Measurements from ENCODE around the gene SPPL2B. TPM values are rescaled to one million over a fixed set of nuclear protein-coding genes. Genes with fewer than 3 reads are reported as not detected.
A peak's percentile ranks its signal among the peaks of the same experiment; 100 is the strongest.
"Not testable (repeated sequence)": the region's sequence is repeated elsewhere in the genome, so short reads cannot be mapped to it uniquely, and the experiment has no call there.

The SPPL2B gene, protein sequence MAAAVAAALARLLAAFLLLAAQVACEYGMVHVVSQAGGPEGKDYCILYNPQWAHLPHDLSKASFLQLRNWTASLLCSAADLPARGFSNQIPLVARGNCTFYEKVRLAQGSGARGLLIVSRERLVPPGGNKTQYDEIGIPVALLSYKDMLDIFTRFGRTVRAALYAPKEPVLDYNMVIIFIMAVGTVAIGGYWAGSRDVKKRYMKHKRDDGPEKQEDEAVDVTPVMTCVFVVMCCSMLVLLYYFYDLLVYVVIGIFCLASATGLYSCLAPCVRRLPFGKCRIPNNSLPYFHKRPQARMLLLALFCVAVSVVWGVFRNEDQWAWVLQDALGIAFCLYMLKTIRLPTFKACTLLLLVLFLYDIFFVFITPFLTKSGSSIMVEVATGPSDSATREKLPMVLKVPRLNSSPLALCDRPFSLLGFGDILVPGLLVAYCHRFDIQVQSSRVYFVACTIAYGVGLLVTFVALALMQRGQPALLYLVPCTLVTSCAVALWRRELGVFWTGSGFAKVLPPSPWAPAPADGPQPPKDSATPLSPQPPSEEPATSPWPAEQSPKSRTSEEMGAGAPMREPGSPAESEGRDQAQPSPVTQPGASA
- total RNA-seq, result 11.0 TPM

DNA sequence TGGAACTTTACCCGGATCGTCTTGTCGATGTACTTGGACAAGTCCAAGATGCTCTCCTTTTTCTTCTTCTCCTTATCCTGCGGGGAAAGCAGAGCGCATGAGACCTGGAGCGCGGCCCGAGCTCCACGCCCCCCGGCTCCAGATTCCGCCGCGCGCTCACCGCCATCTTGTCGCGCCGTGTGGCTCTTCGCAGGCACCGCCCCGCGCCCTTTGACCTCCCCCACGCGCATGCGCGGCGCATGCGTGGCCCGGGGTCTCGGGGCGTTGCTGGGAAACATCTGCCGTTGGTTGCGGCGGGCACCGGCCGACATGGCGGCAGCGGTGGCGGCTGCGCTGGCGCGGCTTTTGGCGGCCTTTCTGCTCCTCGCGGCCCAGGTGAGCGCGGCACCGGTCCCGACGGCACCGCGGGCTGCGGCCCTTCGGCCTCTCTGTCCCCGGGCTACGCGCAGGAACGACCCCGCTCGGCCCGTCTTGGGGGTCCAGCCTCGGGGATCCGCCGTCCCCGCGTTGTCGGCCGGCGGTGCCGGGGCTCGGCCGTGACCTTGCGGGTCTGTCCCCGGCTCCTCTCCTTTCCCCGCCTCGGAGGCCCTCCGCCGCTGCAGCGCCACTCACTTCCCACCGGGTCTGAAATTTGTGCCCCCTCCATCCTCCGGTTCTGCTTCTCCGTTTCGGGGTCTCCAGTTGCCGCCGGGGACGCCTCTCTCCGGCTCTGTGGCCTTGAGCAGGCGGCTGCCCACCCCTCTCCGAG lies at the start of gene SPPL2B, which contains the start of gene LSM7:
Gene SPPL2B (plus strand): TSS at position 284 of the 748 bp plus-strand sequence. CDS start 26 bp downstream, at position 310.
Gene LSM7 (minus strand): TSS at position 186 of the 748 bp plus-strand sequence. CDS start 20 bp downstream, at position 166.
- Histone ChIP-seq H3K9me3 (ENCODE audit: control insufficient read depth in 3 of 3, low read length in 3 of 3) (no peaks in the 10 kb centered on the region), H3K36me3 (ENCODE audit: control insufficient read depth in 3 of 3, insufficient read depth in 3 of 3, low read length in 3 of 3) (peaks cover 7 to 9% (median 8%) of the 10 kb centered on the region in 3 donors), H3K4me1 (ENCODE audit: control insufficient read depth in 3 of 3, insufficient read depth in 3 of 3, low read length in 3 of 3) (peaks cover 49 to 59% (median 51%) of the 10 kb centered on the region in 3 donors), H3K27ac (ENCODE audit: low read depth, low read length) (peak within 1 kb of the TSS; percentile 54), H3K4me3 (ENCODE audit: low read length in 3 of 3) (peak within 1 kb of the TSS; percentile 89 to 94 (median 94)), H3K9ac (ENCODE audit: low read depth in 1 of 3, low read length in 3 of 3) (peak within 1 kb of the TSS; percentile 84 to 93 (median 89)), H3K27me3 (ENCODE audit: control insufficient read depth in 3 of 3, insufficient read depth in 3 of 3, low read length in 3 of 3) (no peaks in the 10 kb centered on the region)

DNA sequence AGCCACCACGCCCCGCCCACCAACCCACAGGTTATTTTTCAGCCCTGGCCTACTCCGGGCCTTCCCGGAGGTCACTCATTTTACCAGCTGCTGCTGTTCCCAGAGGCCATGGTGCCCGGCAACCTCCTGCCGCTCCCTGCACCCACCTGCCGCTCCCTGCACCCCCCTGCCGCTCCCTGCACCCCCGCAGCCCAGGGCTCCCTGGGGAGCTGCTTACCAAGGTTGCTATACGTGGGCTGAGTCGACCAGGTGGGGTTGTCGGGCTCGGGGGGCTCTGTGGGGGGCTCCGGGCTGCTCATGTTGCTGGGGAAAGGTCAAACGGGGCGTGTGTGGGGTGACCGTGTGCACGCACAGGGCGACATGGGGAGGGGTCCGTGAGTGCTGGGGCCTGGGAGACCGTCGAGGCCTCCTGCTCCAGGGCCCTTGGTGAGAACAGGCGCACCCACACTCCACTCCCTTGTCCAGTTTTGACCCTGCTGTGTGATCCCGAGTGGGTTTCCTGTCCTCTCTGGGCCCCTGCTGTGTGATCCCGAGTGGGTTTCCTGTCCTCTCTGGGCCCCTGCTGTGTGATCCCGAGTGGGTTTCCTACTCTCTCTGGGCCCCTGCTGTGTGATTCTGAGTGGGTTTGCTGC lies 47.7 kb upstream of the SPPL2B start:
- peaks cover 0 to 3% (median 0%) of the 10 kb centered on the region in 3 donors for H3K27me3 ChIP-seq (ENCODE audit: control insufficient read depth in 3 of 3, insufficient read depth in 3 of 3, low read length in 3 of 3)
- no peak overlapping the region for H3K27ac ChIP-seq (ENCODE audit: low read depth, low read length)
- H3K4me3 ChIP-seq (ENCODE audit: low read length in 3 of 3), result no peak overlapping the region
- H3K9ac ChIP-seq (ENCODE audit: low read depth in 1 of 3, low read length in 3 of 3), result no peak overlapping the region
- H3K36me3 ChIP-seq (ENCODE audit: control insufficient read depth in 3 of 3, insufficient read depth in 3 of 3, low read length in 3 of 3), result no peaks in the 10 kb centered on the region
- no peaks in the 10 kb centered on the region for H3K9me3 ChIP-seq (ENCODE audit: control insufficient read depth in 3 of 3, low read length in 3 of 3)
- peaks cover 5 to 9% (median 8%) of the 10 kb centered on the region in 3 donors for H3K4me1 ChIP-seq (ENCODE audit: control insufficient read depth in 3 of 3, insufficient read depth in 3 of 3, low read length in 3 of 3)

DNA sequence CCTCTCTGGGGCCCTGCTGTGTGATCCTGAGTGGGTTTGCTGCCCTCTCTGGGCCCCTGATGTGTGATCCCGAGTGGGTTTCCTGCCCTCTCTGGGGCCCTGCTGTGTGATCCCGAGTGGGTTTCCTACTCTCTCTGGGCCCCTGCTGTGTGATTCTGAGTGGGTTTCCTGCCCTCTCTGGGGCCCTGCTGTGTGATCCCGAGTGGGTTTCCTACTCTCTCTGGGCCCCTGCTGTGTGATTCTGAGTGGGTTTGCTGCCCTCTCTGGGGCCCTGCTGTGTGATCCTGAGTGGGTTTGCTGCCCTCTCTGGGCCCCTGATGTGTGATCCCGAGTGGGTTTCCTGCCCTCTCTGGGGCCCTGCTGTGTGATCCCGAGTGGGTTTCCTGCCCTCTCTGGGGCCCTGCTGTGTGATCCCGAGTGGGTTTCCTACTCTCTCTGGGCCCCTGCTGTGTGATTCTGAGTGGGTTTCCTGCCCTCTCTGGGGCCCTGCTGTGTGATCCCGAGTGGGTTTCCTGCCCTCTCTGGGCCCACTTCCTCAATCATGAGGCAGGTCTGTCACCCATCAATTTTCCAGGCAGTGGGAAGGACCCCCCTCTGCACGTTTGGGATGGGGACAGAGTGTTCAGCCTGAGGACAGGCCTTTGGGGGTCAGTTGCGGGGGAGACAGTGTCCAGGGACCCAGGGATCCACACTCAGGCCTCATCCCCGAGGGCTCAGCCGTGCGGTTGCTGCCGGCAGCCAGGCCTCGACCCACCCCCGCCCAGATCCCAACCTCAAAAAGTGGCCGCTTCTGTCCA lies 47.0 kb upstream of the SPPL2B start:
- H3K9me3 ChIP-seq (ENCODE audit: control insufficient read depth in 3 of 3, low read length in 3 of 3); H3K36me3 ChIP-seq (ENCODE audit: control insufficient read depth in 3 of 3, insufficient read depth in 3 of 3, low read length in 3 of 3); H3K27ac ChIP-seq (ENCODE audit: low read depth, low read length); H3K4me1 ChIP-seq (ENCODE audit: control insufficient read depth in 3 of 3, insufficient read depth in 3 of 3, low read length in 3 of 3): not testable (repeated sequence)
- H3K27me3 ChIP-seq (ENCODE audit: control insufficient read depth in 3 of 3, insufficient read depth in 3 of 3, low read length in 3 of 3), result peaks cover 0 to 10% (median 6%) of the 10 kb centered on the region in 3 donors
- H3K4me3 ChIP-seq (ENCODE audit: low read length in 3 of 3), result peak overlapping the region in 2 of 3 donors; percentile 6 to 14
- H3K9ac ChIP-seq (ENCODE audit: low read depth in 1 of 3, low read length in 3 of 3), result peak overlapping the region in 1 of 3 donors; percentile 54

DNA sequence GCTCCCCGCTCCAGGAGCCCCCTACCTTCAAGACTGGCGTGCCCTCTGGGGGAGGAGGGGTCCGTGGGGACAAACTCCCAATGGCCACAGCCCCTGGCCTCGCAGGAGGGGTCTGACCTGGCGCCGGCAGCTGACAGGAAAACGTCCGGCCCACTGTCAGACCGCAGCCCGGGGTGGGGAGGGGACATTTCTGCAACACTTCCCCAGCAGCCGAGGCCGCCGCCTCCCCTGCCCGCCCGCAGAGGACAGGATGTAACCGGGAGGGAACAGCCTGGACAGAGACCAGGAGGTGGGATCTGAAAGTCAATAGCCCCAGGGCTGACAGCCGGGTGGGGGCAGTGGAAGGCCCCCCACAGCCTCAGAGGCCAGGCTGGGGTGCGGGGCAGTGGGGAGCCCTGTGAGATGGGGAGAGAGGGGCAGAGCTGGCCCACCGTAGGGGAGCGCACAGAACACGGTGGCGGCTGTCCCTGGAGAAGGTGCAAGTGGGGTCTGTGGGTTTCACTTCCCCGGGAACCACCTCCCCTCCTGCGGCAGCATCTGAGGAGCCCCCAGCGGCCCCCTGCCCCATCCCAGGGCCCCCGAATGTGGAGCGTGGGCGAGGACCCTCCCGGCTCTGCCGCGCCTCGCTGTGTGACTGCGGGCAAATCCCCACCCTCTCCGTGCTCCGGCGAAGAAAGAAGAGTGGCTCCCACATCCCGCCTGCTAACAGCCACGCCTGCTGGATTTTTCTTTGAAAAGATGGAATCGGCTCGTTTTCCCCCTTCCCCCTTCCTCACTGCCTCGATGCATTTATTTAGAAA lies 46.2 kb upstream of the SPPL2B start, which contains the start of gene PEAK3:
Gene PEAK3 (minus strand): TSS at position 114 of the 800 bp plus-strand sequence. CDS start 1,244 bp downstream, outside the sequence.
- H3K27ac ChIP-seq (ENCODE audit: low read depth, low read length), result no peak within 1 kb of the TSS

DNA sequence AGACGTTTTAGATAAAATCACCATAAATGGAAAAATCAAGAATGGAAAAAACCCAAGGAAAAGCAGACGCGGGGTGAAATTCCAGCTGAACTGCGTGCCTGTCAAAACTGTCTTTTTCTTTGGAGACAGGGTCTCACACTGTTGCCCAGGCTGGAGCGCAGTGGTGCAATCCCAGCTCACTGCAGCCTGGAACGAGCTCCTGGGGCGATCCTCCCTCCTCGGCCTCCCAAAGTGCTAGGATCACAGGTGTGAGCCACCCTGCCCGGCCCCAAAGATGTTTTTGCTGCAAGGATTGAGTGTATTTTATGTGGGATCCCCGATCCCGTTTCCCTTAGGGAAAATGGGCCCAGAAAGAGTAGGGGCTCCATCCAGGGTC lies 45.6 kb upstream of the SPPL2B start:
- no peaks in the 10 kb centered on the region for H3K36me3 ChIP-seq (ENCODE audit: control insufficient read depth in 3 of 3, insufficient read depth in 3 of 3, low read length in 3 of 3)
- peaks cover 0 to 3% (median 0%) of the 10 kb centered on the region in 3 donors for H3K4me1 ChIP-seq (ENCODE audit: control insufficient read depth in 3 of 3, insufficient read depth in 3 of 3, low read length in 3 of 3)
- H3K4me3 ChIP-seq (ENCODE audit: low read length in 3 of 3), result no peak overlapping the region
- peaks cover 6 to 17% (median 16%) of the 10 kb centered on the region in 3 donors for H3K27me3 ChIP-seq (ENCODE audit: control insufficient read depth in 3 of 3, insufficient read depth in 3 of 3, low read length in 3 of 3)
- H3K9ac ChIP-seq (ENCODE audit: low read depth in 1 of 3, low read length in 3 of 3), result no peak overlapping the region
- no peaks in the 10 kb centered on the region for H3K9me3 ChIP-seq (ENCODE audit: control insufficient read depth in 3 of 3, low read length in 3 of 3)
- no peak overlapping the region for H3K27ac ChIP-seq (ENCODE audit: low read depth, low read length)

More for the DNA sequence above, 46.2 kb upstream of the SPPL2B start, which contains the start of gene PEAK3:
- Histone ChIP-seq H3K9me3 (ENCODE audit: control insufficient read depth in 3 of 3, low read length in 3 of 3) (no peaks in the 10 kb centered on the region), H3K27me3 (ENCODE audit: control insufficient read depth in 3 of 3, insufficient read depth in 3 of 3, low read length in 3 of 3) (peaks cover under 1 to 15% (median 11%) of the 10 kb centered on the region in 3 donors), H3K36me3 (ENCODE audit: control insufficient read depth in 3 of 3, insufficient read depth in 3 of 3, low read length in 3 of 3) (no peaks in the 10 kb centered on the region), H3K4me1 (ENCODE audit: control insufficient read depth in 3 of 3, insufficient read depth in 3 of 3, low read length in 3 of 3) (peaks cover 0 to 3% (median 0%) of the 10 kb centered on the region in 3 donors), H3K9ac (ENCODE audit: low read depth in 1 of 3, low read length in 3 of 3) (peak within 1 kb of the TSS in 1 of 3 donors; percentile 54), H3K4me3 (ENCODE audit: low read length in 3 of 3) (peak within 1 kb of the TSS in 2 of 3 donors; percentile 14 to 45)

DNA sequence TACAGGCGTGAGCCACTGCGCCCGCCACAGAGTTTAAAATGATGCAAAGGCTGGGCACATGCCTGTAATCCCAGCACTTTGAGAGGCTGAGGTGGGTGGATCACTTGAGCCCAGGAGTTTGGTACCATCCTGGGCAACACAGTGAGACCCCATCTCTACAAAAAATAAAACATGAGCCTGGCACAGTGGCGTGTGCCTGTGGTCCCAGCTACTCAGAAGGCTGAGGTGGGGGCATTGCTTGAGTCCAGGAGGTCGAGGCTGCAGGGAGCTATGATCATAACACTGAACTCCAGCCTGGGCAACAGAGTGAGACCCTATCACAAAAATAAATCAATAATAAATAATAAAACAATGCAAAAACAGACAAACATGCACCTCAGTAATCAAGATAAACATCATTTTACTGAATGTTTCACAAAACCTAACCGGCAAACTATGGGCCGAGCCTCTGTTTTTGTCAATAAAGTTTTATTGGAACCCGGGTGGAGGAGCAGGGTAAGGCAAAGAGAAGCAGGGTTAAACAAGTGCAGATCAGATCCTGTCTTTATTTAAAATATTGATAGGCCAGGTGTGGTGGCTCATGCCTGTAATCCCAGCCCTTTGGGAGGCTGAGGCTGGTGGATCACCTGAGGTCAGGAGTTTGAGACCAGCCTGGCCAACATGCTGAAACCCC lies 44.5 kb upstream of the SPPL2B start:
- Histone ChIP-seq H3K9ac (ENCODE audit: low read depth in 1 of 3, low read length in 3 of 3) (no peak overlapping the region), H3K4me1 (ENCODE audit: control insufficient read depth in 3 of 3, insufficient read depth in 3 of 3, low read length in 3 of 3) (peaks cover 2 to 4% (median 3%) of the 10 kb centered on the region in 3 donors), H3K36me3 (ENCODE audit: control insufficient read depth in 3 of 3, insufficient read depth in 3 of 3, low read length in 3 of 3) (no peaks in the 10 kb centered on the region), H3K27ac (ENCODE audit: low read depth, low read length) (no peak overlapping the region), H3K4me3 (ENCODE audit: low read length in 3 of 3) (no peak overlapping the region), H3K27me3 (ENCODE audit: control insufficient read depth in 3 of 3, insufficient read depth in 3 of 3, low read length in 3 of 3) (peaks cover 16 to 28% (median 26%) of the 10 kb centered on the region in 3 donors), H3K9me3 (ENCODE audit: control insufficient read depth in 3 of 3, low read length in 3 of 3) (no peaks in the 10 kb centered on the region)

DNA sequence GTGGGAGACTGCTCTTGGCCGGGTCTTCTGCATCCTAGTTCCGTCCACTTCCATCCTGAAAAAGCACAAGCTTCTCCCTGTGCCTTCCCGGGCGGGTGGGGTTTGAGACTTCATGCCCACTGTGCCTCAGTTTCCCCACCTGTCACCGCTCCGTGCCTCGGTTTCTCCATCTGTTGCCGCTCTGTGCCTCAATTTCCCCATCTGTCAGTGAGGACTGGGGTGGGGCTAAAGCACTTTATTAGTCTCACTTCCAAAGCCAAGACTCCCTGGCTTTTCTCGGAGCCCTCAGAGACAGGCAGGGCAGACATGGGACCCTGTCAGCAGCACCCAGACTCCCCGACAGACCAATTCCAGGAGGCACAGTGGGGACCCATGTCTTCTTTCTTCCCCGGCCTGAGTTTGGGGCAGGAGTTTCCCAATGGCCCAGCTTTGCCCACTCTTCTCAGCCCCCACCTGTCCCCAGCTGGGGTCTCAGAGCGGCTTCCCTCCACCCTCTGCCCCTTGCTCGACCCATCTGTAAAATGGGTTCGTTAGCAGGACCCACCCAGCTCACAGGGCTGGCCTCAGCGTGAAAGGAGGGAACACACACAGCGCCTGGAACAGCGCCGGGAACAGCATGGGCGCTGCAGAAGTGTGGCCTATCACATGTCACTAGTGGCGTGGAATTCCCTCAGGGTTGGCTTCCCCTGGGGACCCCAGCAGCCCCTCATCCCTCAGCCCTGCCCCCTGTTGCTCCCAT lies 41.9 kb upstream of the SPPL2B start:
- H3K9ac ChIP-seq (ENCODE audit: low read depth in 1 of 3, low read length in 3 of 3), result no peak overlapping the region
- H3K36me3 ChIP-seq (ENCODE audit: control insufficient read depth in 3 of 3, insufficient read depth in 3 of 3, low read length in 3 of 3), result no peaks in the 10 kb centered on the region
- no peak overlapping the region for H3K27ac ChIP-seq (ENCODE audit: low read depth, low read length)
- H3K4me3 ChIP-seq (ENCODE audit: low read length in 3 of 3), result no peak overlapping the region
- H3K9me3 ChIP-seq (ENCODE audit: control insufficient read depth in 3 of 3, low read length in 3 of 3), result no peaks in the 10 kb centered on the region
- H3K27me3 ChIP-seq (ENCODE audit: control insufficient read depth in 3 of 3, insufficient read depth in 3 of 3, low read length in 3 of 3), result peaks cover 41 to 53% (median 51%) of the 10 kb centered on the region in 3 donors
- H3K4me1 ChIP-seq (ENCODE audit: control insufficient read depth in 3 of 3, insufficient read depth in 3 of 3, low read length in 3 of 3), result peaks cover 6 to 21% (median 16%) of the 10 kb centered on the region in 3 donors
